ENCODE measurements around the gene KCNE5. TPM values are rescaled to one million over a fixed set of nuclear protein-coding genes. Genes with fewer than 3 reads are reported as not detected.
"Not testable (repeated sequence)": the region's sequence is repeated elsewhere in the genome, so short reads cannot be mapped to it uniquely, and the experiment has no call there.

KCNE5 gene
- 1.00 TPM for polyA plus RNA-seq (2013, experiment 1 of 4)
- polyA plus RNA-seq (2013, experiment 2 of 4): 2.2 TPM
- polyA plus RNA-seq (2013, experiment 3 of 4): 1.7 TPM
- polyA plus RNA-seq (2013, experiment 4 of 4): 1.4 TPM

DNA sequence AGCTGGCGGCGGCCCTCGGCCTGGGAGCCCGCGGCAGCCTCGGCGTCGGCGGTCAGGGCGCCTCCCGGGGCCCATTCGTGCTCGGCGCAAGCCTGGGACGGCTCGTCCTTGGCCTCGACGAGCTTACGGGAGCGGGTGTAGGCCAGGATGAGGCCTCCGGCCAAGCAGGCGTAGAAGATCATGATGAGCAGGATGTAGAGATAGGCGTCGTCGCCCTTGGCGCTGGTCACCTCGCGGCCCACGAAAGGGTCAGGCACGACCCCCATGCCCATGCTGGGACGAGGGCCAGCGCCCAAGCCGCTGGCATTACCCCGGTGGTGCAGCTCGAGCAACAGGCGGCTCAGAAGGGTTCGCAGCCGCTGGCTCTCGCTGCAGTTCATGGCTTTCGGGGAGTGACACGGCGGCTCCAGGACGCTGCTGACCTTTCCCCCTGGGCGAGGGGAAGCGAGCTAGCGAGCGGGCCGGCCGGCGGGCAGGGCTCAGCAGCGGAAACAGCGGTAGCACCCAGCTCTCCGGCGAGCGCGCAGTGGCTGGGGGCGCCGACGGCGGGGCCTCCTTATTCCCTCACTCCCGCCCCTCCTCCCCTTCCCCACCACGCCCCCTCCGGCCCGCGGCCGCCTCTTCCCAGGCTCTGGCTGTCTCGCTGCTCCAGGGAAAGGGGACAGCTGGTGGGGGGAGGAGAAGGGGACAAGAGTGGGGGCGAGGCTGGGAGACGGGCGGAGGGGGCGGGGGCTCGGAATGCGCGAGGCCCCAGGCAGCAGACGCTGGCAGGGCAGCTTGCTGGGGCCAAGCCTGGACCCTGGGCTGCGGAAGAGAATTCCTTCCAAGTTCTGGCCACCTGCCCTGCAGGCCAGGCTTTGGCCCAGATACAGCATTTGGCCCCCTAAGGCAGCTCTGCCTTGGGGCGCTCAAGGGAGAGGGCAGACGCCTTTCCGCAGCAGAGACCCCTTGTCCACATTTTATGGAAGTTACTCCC lies at the start of gene KCNE5:
KCNE5 (minus strand) TSS at position 532 of the 976 bp plus-strand sequence; CDS start at position 380, 152 bp downstream.
- H3K4me1 ChIP-seq (ENCODE audit: control insufficient read depth, insufficient read depth, low read length): no peaks in the 10 kb centered on the region
- H3K27me3 ChIP-seq (ENCODE audit: control insufficient read depth, insufficient read depth, low read length, poor library complexity, severe bottlenecking): no peaks in the 10 kb centered on the region
- no peak within 1 kb of the TSS for H3K27ac ChIP-seq (ENCODE audit: insufficient read depth, low read depth, low read length, poor library complexity, severe bottlenecking)
- no peaks in the 10 kb centered on the region for H3K36me3 ChIP-seq (ENCODE audit: control insufficient read depth, insufficient read depth, low read length)
- peak within 1 kb of the TSS; percentile 6 for H3K4me3 ChIP-seq (ENCODE audit: insufficient read depth, low read depth, low read length)
- H3K9me3 ChIP-seq (ENCODE audit: control insufficient read depth, low read length): no peaks in the 10 kb centered on the region
- 46 to 51% methylated on average over 70 to 74 of the region's 79 CpGs for WGBS, 2 experiments

DNA sequence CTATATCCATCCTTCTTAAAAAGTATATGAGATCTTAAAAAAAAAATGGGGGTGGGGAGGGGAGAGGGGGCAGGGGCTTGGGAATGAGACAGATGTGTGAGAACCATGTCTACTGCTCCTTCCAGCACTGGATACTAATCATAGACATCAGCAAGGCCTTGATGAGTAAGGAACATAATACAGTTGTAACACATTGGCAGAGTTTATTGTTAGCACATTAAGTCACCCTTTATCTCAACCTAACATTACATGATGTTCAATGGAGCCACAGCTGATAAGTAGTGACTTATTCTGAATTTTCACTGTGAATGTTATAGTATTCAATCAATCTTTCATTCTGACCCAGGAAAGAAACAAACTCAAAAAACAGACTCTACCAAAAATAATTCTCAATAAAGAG lies 47.3 kb upstream of the KCNE5 start:
- no peak overlapping the region for H3K27ac ChIP-seq (ENCODE audit: insufficient read depth, low read depth, low read length, poor library complexity, severe bottlenecking)
- H3K9me3 ChIP-seq (ENCODE audit: control insufficient read depth, low read length): no peaks in the 10 kb centered on the region
- no peaks in the 10 kb centered on the region for H3K27me3 ChIP-seq (ENCODE audit: control insufficient read depth, insufficient read depth, low read length, poor library complexity, severe bottlenecking)
- no peaks in the 10 kb centered on the region for H3K4me1 ChIP-seq (ENCODE audit: control insufficient read depth, insufficient read depth, low read length)
- no peaks in the 10 kb centered on the region for H3K36me3 ChIP-seq (ENCODE audit: control insufficient read depth, insufficient read depth, low read length)
- H3K4me3 ChIP-seq (ENCODE audit: insufficient read depth, low read depth, low read length): no peak overlapping the region

- WGBS, 2 experiments: 97% methylated on average over 29 of the region's 29 CpGs
Observed at GRCh38 chrX:109671170-109671569, 46.2 kb upstream of the KCNE5 start.

GRCh38 chrX:109667986-109668385 lies 43.0 kb upstream of the KCNE5 start:
- no peak overlapping the region for H3K27ac ChIP-seq (ENCODE audit: insufficient read depth, low read depth, low read length, poor library complexity, severe bottlenecking)
- WGBS, 2 experiments: 90 to 95% methylated on average over 2 to 4 of the region's 5 CpGs
- H3K36me3 ChIP-seq (ENCODE audit: control insufficient read depth, insufficient read depth, low read length): no peaks in the 10 kb centered on the region
- no peak overlapping the region for H3K4me3 ChIP-seq (ENCODE audit: insufficient read depth, low read depth, low read length)
- no peaks in the 10 kb centered on the region for H3K27me3 ChIP-seq (ENCODE audit: control insufficient read depth, insufficient read depth, low read length, poor library complexity, severe bottlenecking)
- no peaks in the 10 kb centered on the region for H3K4me1 ChIP-seq (ENCODE audit: control insufficient read depth, insufficient read depth, low read length)
- H3K9me3 ChIP-seq (ENCODE audit: control insufficient read depth, low read length): no peaks in the 10 kb centered on the region

More at GRCh38 chrX:109671170-109671569, 46.2 kb upstream of the KCNE5 start:
- not testable (repeated sequence) for H3K4me1 ChIP-seq (ENCODE audit: control insufficient read depth, insufficient read depth, low read length); H3K9me3 ChIP-seq (ENCODE audit: control insufficient read depth, low read length); H3K27ac ChIP-seq (ENCODE audit: insufficient read depth, low read depth, low read length, poor library complexity, severe bottlenecking); H3K4me3 ChIP-seq (ENCODE audit: insufficient read depth, low read depth, low read length); H3K27me3 ChIP-seq (ENCODE audit: control insufficient read depth, insufficient read depth, low read length, poor library complexity, severe bottlenecking); H3K36me3 ChIP-seq (ENCODE audit: control insufficient read depth, insufficient read depth, low read length)

GRCh38 chrX:109660435-109661143 lies 35.6 kb upstream of the KCNE5 start:
- no peaks in the 10 kb centered on the region for H3K27me3 ChIP-seq (ENCODE audit: control insufficient read depth, insufficient read depth, low read length, poor library complexity, severe bottlenecking)
- H3K4me1 ChIP-seq (ENCODE audit: control insufficient read depth, insufficient read depth, low read length): no peaks in the 10 kb centered on the region
- H3K4me3 ChIP-seq (ENCODE audit: insufficient read depth, low read depth, low read length): no peak overlapping the region
- H3K9me3 ChIP-seq (ENCODE audit: control insufficient read depth, low read length): no peaks in the 10 kb centered on the region
- no peak overlapping the region for H3K27ac ChIP-seq (ENCODE audit: insufficient read depth, low read depth, low read length, poor library complexity, severe bottlenecking)
- peaks cover 4% of the 10 kb centered on the region for H3K36me3 ChIP-seq (ENCODE audit: control insufficient read depth, insufficient read depth, low read length)
- WGBS, 2 experiments: 100% methylated on average over 1 of the region's 2 CpGs; no CpG with 5 or more reads in 1 of the 2 experiments

GRCh38 chrX:109658391-109658790 lies 33.4 kb upstream of the KCNE5 start:
- Histone ChIP-seq H3K27me3 (ENCODE audit: control insufficient read depth, insufficient read depth, low read length, poor library complexity, severe bottlenecking) (no peaks in the 10 kb centered on the region), H3K4me3 (ENCODE audit: insufficient read depth, low read depth, low read length) (no peak overlapping the region), H3K4me1 (ENCODE audit: control insufficient read depth, insufficient read depth, low read length) (no peaks in the 10 kb centered on the region), H3K9me3 (ENCODE audit: control insufficient read depth, low read length) (no peaks in the 10 kb centered on the region), H3K36me3 (ENCODE audit: control insufficient read depth, insufficient read depth, low read length) (peaks cover 4% of the 10 kb centered on the region), H3K27ac (ENCODE audit: insufficient read depth, low read depth, low read length, poor library complexity, severe bottlenecking) (no peak overlapping the region)
- 92 to 94% methylated on average over 1 of the region's 1 CpG for WGBS, 2 experiments

GRCh38 chrX:109657364-109657763 lies 32.4 kb upstream of the KCNE5 start:
- H3K9me3 ChIP-seq (ENCODE audit: control insufficient read depth, low read length); H3K4me1 ChIP-seq (ENCODE audit: control insufficient read depth, insufficient read depth, low read length); H3K36me3 ChIP-seq (ENCODE audit: control insufficient read depth, insufficient read depth, low read length); H3K27ac ChIP-seq (ENCODE audit: insufficient read depth, low read depth, low read length, poor library complexity, severe bottlenecking); H3K27me3 ChIP-seq (ENCODE audit: control insufficient read depth, insufficient read depth, low read length, poor library complexity, severe bottlenecking); H3K4me3 ChIP-seq (ENCODE audit: insufficient read depth, low read depth, low read length): not testable (repeated sequence)
- no CpG with 5 or more reads among the region's 4 CpGs for WGBS, 2 experiments

- WGBS, 2 experiments: 89 to 95% methylated on average over 2 to 4 of the region's 4 CpGs
- no peaks in the 10 kb centered on the region for H3K27me3 ChIP-seq (ENCODE audit: control insufficient read depth, insufficient read depth, low read length, poor library complexity, severe bottlenecking)
- no peaks in the 10 kb centered on the region for H3K4me1 ChIP-seq (ENCODE audit: control insufficient read depth, insufficient read depth, low read length)
- H3K4me3 ChIP-seq (ENCODE audit: insufficient read depth, low read depth, low read length): no peak overlapping the region
- peaks cover 4% of the 10 kb centered on the region for H3K36me3 ChIP-seq (ENCODE audit: control insufficient read depth, insufficient read depth, low read length)
- no peak overlapping the region for H3K27ac ChIP-seq (ENCODE audit: insufficient read depth, low read depth, low read length, poor library complexity, severe bottlenecking)
- H3K9me3 ChIP-seq (ENCODE audit: control insufficient read depth, low read length): no peaks in the 10 kb centered on the region
Observed at GRCh38 chrX:109656774-109657173, 31.8 kb upstream of the KCNE5 start.

- H3K4me1 ChIP-seq (ENCODE audit: control insufficient read depth, insufficient read depth, low read length): no peaks in the 10 kb centered on the region
- no peak overlapping the region for H3K27ac ChIP-seq (ENCODE audit: insufficient read depth, low read depth, low read length, poor library complexity, severe bottlenecking)
- WGBS, 2 experiments: 98 to 100% methylated on average over 3 of the region's 4 CpGs
Observed at GRCh38 chrX:109655502-109656201, 30.7 kb upstream of the KCNE5 start.

More at GRCh38 chrX:109655502-109656201, 30.7 kb upstream of the KCNE5 start:
- no peak overlapping the region for H3K4me3 ChIP-seq (ENCODE audit: insufficient read depth, low read depth, low read length)
- H3K27me3 ChIP-seq (ENCODE audit: control insufficient read depth, insufficient read depth, low read length, poor library complexity, severe bottlenecking): no peaks in the 10 kb centered on the region
- peaks cover 4% of the 10 kb centered on the region for H3K36me3 ChIP-seq (ENCODE audit: control insufficient read depth, insufficient read depth, low read length)
- no peaks in the 10 kb centered on the region for H3K9me3 ChIP-seq (ENCODE audit: control insufficient read depth, low read length)

Measured in ectodermal cell (in vitro differentiated cells).